Astrocyte (in vitro differentiated cells and primary cell): Measurements from ENCODE around the gene ELMO2.

Experiments used
- CTCF ChIP-seq: IDR thresholded peaks from 2 replicates; pipeline ENCODE4 v1.5.1; 2011; ENCODE audit warnings: low read depth, mild to moderate bottlenecking, inconsistent platforms, low read length, moderate library complexity; ENCODE audit not compliant: insufficient read depth
- EZH2 ChIP-seq: IDR thresholded peaks from 2 replicates; pipeline ENCODE4 v1.6.1; 2012; ENCODE audit warnings: mild to moderate bottlenecking, low read length, inconsistent platforms; ENCODE audit not compliant: insufficient read depth

DNA sequence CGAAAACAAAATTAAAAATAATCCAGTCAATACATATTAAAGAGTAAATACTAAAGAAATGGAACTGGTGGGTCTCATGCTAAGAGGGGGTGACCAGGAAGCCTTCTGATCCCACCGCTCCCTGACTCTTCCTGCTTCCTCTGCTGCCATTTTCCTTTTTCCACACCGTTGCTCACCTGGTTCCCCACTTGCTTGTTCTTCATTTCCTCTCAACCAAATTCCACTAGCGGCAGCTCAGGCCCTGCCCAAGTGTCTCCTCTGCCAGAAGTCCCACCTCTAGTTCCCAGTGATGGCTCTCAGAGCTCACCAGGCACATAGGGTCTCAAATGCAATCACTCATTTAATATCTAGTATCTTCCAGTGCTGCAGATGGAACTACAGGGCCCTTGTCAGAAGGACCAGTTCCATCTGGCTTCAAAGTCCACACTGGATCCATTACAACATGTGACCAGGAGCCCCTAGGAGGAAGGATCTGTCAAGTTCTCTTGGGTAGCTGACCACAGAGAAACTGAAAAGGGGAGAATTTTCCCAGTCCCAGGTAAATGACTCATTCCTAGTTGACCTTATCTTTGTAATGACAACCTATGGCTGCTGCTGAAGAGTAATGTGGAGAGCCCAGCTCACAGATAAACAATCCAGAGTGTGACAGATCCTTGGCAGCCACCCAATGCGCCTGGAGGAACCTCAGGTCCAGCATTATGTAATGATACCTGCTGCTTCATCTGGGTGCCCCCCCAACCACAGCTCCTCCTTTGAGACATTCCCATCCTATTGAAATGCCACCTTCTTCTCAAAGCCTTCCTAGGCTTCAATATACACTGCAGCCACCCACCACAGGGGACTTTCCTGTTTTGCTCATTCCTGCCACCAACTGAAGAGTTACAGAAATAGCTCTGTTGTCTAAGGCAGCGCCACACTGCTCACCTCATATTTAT, 38.2 kb downstream of the ELMO2 start:
- TF ChIP-seq CTCF (no peak), EZH2 (no peak)
